Ishikawa (cell line): Measurements from ENCODE around the gene TMEM91.

ENCODE experiments used
- CREB1 ChIP-seq: IDR thresholded peaks from 2 replicates; pipeline ENCODE4 v1.6.1; 2012; ENCODE audit warnings: low read depth
- EP300 ChIP-seq: IDR thresholded peaks from 2 replicates; pipeline ENCODE4 v1.6.1; 2012; ENCODE audit warnings: borderline replicate concordance
- NFIC ChIP-seq: IDR thresholded peaks from 2 replicates; pipeline ENCODE4 v1.6.1; 2012
- RAD21 ChIP-seq: IDR thresholded peaks from 2 replicates; pipeline ENCODE4 v1.6.1; 2012; ENCODE audit warnings: low read depth
- TAF1 ChIP-seq: IDR thresholded peaks from 2 replicates; pipeline ENCODE4 v1.6.1; 2012; ENCODE audit warnings: low read depth, mild to moderate bottlenecking
- TF ChIP-seq, protein P1 (sequence below): IDR thresholded peaks from 2 replicates; pipeline ENCODE4 v1.6.1; 2012
- TF ChIP-seq, protein P2 (sequence below): IDR thresholded peaks from 2 replicates; pipeline ENCODE4 v1.6.1; 2012

DNA sequence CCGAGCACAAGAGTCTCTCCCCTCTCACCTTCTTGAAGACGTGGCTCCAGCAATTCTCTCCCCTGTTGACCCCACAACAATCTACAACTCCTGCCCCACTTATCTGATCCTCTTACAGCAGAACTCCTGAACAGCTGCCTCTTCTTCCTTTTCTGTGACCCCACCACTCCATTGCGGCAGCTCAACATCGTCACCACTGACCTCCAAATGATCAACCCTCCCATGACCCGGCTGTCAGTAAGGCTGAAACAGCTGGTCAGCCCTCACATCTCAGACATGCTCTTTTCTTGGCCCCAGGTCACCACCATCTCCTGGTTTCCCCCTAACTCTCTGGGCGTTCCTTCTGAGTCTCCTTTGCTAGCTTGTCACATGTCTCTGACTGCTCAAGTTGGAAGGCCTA is 19.0 kb downstream of the TMEM91 start:
- TF ChIP-seq TAF1 = no peak
- TF ChIP-seq, protein P1, sequence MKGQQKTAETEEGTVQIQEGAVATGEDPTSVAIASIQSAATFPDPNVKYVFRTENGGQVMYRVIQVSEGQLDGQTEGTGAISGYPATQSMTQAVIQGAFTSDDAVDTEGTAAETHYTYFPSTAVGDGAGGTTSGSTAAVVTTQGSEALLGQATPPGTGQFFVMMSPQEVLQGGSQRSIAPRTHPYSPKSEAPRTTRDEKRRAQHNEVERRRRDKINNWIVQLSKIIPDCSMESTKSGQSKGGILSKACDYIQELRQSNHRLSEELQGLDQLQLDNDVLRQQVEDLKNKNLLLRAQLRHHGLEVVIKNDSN = no peak
- TF ChIP-seq RAD21 = no peak
- TF ChIP-seq NFIC = no peak
- TF ChIP-seq CREB1 = no peak
- no peak for TF ChIP-seq EP300
- TF ChIP-seq, protein P2, sequence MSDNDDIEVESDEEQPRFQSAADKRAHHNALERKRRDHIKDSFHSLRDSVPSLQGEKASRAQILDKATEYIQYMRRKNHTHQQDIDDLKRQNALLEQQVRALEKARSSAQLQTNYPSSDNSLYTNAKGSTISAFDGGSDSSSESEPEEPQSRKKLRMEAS = no peak
